Stimulated activated CD8-positive, alpha-beta memory T cell treated with anti-CD3 and anti-CD28 coated beads, Interleukin-15, amount 100 ng/mL, for 1 hour (primary cell): ENCODE measurements around the gene HS3ST6.
"Not testable (repeated sequence)": the region's sequence is repeated elsewhere in the genome, so short reads cannot be mapped to it uniquely, and the experiment has no call there.

Source experiments
- DNase-seq: peaks from one replicate; pipeline ENCODE4 v3.0.0-alpha.2; 2020; ENCODE audit warnings: low read depth

Gene HS3ST6

DNA sequence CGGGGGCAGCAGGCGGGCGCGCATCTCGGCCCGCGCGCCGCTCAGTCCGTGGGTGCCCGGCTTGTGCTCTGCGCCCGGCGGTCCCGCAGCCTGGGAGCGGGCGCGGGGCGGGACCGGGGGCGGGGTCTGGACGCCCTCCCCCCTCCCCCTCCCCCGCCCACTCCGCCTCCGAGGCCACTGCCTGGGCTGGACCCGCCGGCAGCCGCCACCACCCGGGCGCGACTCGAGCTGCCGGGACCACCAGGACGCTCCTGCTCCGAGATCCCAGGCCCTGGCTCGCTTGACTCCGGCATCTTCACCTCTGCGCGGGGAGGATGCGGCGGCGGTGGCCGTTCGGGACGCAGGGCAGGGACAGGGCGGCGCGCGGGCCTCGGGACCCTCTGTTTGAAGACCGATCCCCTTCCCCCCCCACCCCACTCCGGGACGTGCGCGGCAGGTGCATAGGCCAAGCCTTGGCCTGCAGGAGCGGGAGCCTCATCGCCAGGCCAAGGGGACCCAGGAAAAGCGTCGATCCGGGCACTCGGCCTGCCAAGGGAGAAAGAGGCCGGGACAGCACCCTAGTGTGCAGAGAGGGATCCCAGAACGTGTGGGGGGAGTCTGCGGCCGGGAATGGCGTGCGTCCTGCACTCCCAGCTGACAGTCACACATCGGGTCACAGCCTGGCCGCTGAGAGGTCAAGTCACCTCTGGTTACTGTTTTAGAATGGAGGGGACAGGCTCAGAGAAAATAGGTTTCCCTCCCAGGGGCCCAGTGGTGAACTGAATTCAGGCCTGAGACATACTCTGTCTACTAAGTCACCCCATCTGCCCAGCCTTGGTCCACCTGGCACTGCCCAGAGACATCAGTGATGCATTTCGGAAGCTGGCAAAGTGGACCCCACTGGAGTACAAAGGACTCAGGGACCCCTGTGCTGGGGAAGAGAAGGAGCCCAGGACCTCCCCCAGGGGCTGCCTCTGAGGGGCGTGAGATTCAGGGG is at the start of gene HS3ST6:
Gene HS3ST6, minus strand, starts transcription at position 65 of the 976 bp plus-strand sequence. CDS start 92 bp downstream, outside the sequence.
- no peak for DNase-seq

GRCh38 chr16:1966460-1966859 is 48.2 kb upstream of the HS3ST6 start, which contains the start of gene RNF151:
RNF151 (plus strand) TSS chr16:1966856; CDS start chr16:1966882, 26 bp downstream.
- no peak for DNase-seq

GRCh38 chr16:1965396-1966001 is 47.3 kb upstream of the HS3ST6 start:
- DNase-seq: no peak

- DNase-seq: peak; percentile 93
Observed at GRCh38 chr16:1964506-1965395, 46.5 kb upstream of the HS3ST6 start, which contains the start of gene RPS2. RPS2 (minus strand) TSS chr16:1964826; CDS start chr16:1964625, 201 bp downstream.

- no peak for DNase-seq
Observed at GRCh38 chr16:1963806-1964505, 45.7 kb upstream of the HS3ST6 start.

DNA sequence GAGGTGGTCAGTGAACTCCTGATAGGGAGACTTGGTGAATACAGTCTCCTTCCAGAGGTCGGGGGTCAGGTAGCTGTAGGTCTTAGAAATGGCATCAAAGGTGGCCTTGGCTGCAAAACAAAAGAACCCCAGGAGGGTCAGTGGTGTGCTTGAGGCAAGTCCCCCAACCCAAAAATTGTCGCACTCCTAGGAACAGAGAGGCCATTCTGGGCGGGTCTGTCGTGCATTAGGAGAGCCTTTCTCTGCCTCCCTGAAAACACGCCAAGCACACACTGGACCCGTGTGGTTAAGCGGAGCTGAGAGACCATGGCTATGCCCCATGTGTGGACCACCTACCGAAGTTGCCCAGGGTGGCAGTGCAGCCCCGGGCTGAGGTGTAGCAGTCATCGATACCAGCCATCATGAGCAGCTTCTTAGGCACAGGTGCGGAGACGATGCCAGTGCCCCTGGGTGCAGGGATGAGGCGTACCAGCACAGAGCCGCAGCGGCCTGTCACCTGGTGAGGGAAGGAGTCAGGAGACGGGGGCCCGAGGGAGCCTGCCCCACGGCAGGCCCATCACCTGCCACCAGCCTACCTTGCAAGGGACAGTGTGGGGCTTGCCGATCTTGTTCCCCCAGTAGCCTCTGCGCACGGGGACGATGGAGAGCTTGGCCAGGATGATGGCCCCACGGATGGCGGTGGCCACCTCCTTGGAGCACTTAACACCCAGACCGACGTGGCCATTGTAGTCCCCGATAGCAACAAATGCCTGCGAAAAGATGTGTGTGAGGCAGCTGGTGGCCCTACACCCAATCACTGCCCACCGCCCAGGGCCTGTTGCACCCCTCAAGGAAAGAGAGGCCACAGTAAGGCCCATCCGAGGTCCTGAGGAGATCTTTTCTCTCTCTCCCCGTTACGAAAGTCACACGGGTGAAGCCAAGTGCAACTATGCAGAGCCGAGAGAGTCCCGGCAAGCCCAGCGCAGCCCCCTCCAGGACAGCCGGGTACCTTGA is 44.2 kb upstream of the HS3ST6 start:
- not testable (repeated sequence) for DNase-seq

DNA sequence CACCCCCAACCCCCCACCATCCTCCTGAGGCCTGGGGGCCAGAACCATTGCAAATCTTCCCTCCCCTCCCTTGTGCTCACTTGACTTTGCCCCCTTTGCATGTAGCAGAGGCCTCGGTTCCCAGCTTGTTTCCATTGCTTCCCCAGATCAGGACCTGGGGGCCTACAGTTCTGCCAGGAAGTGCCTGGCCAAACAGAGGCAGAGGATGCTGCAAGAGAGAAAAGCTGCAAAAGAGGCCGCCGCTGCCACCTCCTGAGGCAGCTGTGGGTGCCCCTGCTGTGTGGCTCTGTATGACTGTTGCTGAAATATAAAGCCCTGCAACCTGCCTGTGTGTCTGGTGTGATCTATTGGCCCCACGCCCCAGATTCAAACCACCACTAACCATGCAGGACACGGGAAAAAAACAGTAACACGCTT is 43.4 kb upstream of the HS3ST6 start:
- no peak for DNase-seq

- no peak for DNase-seq
Observed at GRCh38 chr16:1960665-1961630, 42.7 kb upstream of the HS3ST6 start.

GRCh38 chr16:1959269-1960039 is 41.2 kb upstream of the HS3ST6 start, which contains the start of gene NDUFB10:
NDUFB10 (plus strand) TSS chr16:1959538; CDS start chr16:1959625, 87 bp downstream.
- DNase-seq: peak; percentile 85

DNA sequence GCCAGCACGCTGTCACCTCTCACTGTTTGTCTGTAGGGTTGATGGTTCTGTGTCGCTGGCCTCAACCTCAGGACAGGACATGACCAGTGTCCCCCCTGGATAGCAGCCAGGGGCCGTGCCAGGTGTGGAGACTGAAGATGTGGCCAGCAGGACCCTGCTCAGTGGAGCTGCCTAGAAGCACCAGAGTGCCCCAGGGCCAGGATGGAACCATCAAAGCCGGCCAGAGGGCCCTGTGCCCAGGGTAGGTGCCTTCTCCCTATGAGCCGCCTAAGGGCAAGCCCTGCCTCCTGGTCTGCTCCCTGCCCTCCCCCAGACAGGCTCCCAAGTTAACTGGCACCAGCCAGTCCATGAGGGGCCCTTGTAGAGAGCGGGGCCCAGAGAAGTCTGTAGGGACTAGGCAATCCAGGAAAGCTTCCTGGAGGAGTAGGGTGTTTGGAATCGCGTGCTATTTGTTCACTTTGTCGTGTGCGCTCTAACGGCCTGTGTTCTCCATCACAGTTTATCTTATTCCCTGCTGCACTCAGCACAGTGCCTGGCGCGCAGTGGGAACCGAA is 40.6 kb upstream of the HS3ST6 start:
- no peak for DNase-seq

DNA sequence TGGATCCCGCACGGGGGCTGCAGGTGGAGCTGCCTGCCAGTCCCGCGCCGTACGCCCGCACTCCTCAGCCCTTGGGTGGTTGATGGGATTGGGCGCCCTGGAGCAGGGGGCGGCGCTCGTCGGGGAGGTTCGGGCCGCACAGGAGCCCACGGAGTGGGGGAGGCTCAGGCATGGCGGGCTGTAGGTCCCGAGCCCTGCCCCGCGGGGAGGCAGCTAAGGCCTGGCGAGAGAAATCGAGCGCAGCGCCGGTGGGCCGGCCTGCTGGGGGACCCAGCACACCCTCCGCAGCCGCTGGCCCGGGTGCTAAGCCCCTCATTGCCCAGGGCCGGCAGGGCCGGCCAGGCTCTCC is 39.9 kb upstream of the HS3ST6 start:
- DNase-seq: not testable (repeated sequence)

GRCh38 chr16:1957434-1958142 is 39.4 kb upstream of the HS3ST6 start:
- DNase-seq: not testable (repeated sequence)

- DNase-seq: no peak
Observed at GRCh38 chr16:1953734-1954133, 35.5 kb upstream of the HS3ST6 start.

- DNase-seq: no peak
Observed at GRCh38 chr16:1950559-1950958, 32.3 kb upstream of the HS3ST6 start.

DNA sequence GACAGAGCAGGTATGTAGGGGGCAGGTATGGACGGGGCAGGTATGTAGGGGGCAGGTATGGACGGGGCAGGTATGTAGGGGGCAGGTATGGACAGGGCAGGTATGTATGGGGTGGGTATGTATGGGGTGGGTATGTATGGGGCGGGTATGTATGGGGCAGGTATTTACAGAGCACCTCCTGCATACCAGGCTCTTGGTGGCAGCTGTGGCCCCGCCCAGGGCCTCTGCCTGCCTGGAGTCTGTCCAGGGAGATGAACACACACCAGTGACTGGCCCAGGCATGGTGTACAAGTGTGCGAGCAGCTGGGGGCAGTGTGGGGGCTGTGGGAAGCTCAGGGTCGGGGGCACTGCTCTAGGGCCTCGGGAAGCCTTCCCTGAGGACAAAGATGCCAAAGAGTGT is 31.8 kb upstream of the HS3ST6 start:
- no peak for DNase-seq

DNA sequence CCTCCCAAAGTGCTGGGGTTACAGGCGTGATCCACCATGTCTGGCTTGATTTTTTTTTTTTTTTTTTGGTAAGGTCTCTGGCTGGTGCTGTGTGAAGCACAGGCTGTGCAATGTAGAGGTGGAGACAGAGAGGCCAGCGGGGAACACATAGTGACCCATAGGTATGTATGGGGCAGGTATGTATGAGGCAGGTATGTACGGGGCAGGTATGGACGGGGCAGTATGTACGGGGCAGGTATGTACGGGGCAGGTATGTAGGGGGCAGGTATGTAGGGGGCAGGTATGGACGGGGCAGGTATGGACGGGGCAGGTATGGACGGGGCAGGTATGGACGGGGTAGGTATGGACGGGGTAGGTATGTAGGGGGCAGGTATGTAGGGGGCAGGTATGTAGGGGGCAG is 31.3 kb upstream of the HS3ST6 start:
- DNase-seq: no peak

DNA sequence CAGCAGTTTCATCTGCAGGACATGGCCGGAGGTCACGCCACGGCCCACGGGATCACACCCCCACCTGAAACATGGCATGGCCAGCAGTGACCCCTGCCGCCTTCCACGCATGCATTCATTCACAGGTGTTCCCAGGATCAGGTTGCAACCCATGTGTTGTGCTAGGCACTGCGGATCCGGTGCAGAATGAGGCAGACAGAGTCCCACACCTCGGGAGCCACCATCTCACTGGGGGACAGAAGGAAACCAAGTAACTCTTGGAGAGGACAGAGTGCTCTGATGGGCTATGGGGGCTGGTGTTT is 29.1 kb upstream of the HS3ST6 start:
- DNase-seq: no peak
